ENCODE results near the gene FGF14. TPM values are rescaled to one million over a fixed set of nuclear protein-coding genes. Genes with fewer than 3 reads are reported as not detected.

The FGF14 gene
- total RNA-seq, 4 donors from 2014 or later, result 0.12 to 3.5 (median 1.3) TPM

- ATAC-seq (ENCODE audit: low FRiP score), result no peak
- TF ChIP-seq CTCF (IDR thresholded peaks at IDR 0.05), result no peak
- no peak for DNase-seq (ENCODE audit: low spot score)
These were observed 621.6 kb downstream of the FGF14 start for GRCh38 chr13:101780211-101780610.

GRCh38 chr13:101779147-101779546 lies 622.7 kb downstream of the FGF14 start:
- no peak for DNase-seq (ENCODE audit: low spot score)
- ATAC-seq (ENCODE audit: low FRiP score), result no peak
- TF ChIP-seq CTCF (IDR thresholded peaks at IDR 0.05), result no peak

- no peak for TF ChIP-seq CTCF (IDR thresholded peaks at IDR 0.05)
- no peak for DNase-seq (ENCODE audit: low spot score)
- ATAC-seq (ENCODE audit: low FRiP score), result no peak
These were observed 626.6 kb downstream of the FGF14 start for GRCh38 chr13:101775267-101775666.

DNA sequence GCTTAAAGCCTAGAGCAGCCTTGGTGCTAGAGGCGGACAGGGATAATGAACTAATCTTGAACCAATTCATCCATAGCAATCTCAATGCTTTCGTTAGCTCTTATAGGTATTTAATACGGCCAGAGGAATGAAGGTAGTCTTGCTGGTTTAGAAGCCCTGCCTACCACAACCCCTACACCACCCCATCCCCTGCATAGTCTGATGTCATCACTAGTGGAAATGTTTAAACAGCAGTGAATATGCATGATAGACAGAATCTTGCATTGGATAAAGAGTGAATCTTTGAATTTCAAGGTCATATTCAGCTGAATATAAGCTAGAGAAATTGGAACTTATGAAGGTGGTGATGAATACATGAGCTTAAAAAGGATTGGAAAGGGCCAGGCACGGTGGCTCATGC lies 627.5 kb downstream of the FGF14 start:
- DNase-seq (ENCODE audit: low spot score) (no peak), ATAC-seq (ENCODE audit: low FRiP score) (no peak)
- TF ChIP-seq CTCF (IDR thresholded peaks at IDR 0.05), result no peak

- ATAC-seq (ENCODE audit: low FRiP score), result no peak
These were observed 628.8 kb downstream of the FGF14 start for GRCh38 chr13:101773062-101773461.

DNA sequence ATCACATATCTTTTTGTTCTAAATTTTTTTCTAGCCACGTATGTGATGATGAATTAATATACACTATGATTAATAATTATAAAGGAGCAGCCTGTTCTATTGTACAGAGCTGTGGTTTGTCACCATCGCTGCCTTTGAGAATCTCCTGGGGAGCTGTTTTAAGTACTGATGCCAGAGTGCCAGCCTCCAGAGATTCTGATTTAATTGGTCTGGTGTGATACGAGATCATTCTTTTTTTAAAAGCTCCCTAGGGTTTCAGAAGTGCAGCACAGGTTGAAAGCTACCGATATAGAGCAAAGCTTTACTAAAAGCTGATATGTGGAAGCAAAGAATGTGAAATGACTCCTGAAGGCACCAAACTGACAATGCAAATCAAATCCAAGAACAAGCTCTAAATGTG lies 634.7 kb downstream of the FGF14 start:
- no peak for TF ChIP-seq CTCF (IDR thresholded peaks at IDR 0.05)
- ATAC-seq (ENCODE audit: low FRiP score) (no peak), DNase-seq (ENCODE audit: low spot score) (no peak)

More at GRCh38 chr13:101773062-101773461, 628.8 kb downstream of the FGF14 start:
- TF ChIP-seq CTCF (IDR thresholded peaks at IDR 0.05), result no peak
- DNase-seq (ENCODE audit: low spot score), result no peak

DNA sequence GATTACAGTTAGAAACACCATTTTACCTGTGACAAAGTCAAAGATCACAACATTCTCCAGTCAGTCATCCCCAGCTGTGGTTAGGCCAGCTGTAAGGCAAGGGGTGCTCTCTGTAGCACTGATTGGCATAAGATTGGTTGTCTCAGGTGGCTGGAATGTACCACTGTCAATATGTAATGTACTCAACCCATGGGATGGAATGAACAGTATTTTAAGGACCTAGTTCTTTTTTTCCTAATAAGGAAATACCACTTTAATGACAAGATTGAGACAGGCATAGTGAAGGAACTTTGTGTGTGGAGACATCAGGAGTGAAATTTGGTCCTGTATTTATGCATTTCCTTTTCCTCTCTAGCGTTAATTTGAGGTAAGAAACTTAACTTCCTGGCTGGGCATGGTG lies 638.7 kb downstream of the FGF14 start:
- no peak for TF ChIP-seq CTCF (IDR thresholded peaks at IDR 0.05)
- no peak for ATAC-seq (ENCODE audit: low FRiP score)
- DNase-seq (ENCODE audit: low spot score), result no peak

Measured in omental fat pad (tissue), 4 donors.